Activated CD4-positive, alpha-beta T cell treated with anti-CD3 and anti-CD28 coated beads for 48 hours (primary cell): ENCODE measurements around the gene SRGN.

Experiments used
- DNase-seq: peaks from one replicate; pipeline ENCODE4 v3.0.0-alpha.2; 2020

The SRGN gene

DNA sequence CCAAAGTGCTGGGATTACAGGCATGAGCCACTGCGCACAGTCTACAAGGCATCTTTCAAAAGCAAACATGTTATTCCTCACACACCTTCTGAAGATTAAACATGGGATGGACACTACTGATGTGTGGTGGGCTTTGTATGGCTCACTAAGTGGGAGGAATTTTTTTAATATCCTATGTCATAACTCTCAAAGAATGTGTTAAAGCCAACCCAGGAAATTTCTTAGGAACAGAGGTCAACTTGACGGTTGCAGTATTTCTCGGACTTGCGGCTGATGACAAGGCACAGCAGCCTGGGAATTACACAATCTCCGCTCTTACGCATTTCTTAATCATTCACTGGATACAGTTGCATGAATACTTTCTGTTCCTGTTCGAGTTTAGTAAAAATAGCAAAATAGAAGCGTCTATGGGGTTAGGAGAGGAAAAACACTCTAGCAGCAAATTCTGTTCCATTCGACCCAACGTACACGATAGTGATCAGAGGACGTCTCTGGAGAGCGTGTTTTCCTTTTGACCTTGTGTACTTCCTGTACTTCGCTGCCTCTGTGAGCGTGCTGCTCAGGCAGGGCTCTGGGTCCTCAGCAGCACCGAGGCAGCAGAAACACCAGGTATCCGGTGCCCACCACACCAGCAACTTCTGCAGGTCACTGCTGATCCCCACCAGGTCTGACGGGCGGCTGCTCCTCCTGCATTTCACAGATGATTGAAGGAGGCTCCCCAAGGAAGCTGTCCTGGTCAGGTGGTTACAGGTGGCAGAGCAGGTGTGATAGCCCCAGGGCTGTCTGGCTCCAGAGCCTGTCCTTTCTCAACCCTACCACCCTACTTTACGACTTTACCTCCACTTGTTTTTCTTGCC lies 26.4 kb upstream of the SRGN start:
- DNase-seq: peak; percentile 34

DNA sequence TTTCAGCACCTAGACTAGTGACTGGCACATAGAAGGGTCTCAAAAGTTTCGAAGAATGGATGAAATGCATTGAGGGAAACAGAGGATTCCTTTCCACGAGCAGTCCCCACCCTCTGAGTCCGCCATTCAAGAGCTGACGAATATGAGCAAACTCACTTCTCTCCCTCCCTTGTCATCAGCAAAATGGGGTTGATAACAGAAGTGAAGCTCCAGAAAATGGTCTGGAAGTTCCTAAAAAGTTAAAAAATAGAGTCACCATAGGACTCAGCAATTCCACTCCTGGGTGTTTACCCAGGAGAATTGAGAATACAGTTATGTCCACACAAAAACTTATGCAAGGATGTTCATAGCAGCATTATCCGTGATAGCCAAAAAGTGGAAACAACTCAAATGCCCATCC lies 25.0 kb upstream of the SRGN start:
- no peak for DNase-seq

DNA sequence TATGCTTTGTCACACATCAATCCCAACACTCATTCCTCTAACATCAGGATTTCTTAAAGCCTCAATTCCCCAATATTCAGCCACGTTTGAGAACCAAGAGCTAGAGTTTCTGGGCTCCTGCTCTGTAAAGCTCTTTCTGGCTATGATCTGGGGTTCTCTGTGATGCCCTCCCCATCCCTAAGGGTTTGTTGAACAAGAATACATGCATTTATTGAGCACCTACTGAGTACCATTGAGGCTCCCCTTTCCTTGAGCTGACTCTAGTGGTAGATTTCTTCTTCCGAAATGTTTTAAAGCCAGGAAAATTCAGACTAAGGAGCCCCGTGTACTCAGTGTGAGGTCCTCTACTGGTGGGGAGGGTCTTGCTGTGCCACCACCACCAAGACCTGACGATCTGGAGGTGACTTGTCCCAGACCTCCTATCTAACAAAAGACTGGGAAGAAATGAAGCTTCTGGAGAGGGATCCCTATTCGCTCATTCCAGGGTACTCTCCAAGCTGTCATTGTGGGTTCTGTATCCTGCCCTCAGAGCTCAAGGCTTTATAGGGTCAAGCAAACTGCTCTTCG lies 23.1 kb upstream of the SRGN start:
- DNase-seq: no peak

DNA sequence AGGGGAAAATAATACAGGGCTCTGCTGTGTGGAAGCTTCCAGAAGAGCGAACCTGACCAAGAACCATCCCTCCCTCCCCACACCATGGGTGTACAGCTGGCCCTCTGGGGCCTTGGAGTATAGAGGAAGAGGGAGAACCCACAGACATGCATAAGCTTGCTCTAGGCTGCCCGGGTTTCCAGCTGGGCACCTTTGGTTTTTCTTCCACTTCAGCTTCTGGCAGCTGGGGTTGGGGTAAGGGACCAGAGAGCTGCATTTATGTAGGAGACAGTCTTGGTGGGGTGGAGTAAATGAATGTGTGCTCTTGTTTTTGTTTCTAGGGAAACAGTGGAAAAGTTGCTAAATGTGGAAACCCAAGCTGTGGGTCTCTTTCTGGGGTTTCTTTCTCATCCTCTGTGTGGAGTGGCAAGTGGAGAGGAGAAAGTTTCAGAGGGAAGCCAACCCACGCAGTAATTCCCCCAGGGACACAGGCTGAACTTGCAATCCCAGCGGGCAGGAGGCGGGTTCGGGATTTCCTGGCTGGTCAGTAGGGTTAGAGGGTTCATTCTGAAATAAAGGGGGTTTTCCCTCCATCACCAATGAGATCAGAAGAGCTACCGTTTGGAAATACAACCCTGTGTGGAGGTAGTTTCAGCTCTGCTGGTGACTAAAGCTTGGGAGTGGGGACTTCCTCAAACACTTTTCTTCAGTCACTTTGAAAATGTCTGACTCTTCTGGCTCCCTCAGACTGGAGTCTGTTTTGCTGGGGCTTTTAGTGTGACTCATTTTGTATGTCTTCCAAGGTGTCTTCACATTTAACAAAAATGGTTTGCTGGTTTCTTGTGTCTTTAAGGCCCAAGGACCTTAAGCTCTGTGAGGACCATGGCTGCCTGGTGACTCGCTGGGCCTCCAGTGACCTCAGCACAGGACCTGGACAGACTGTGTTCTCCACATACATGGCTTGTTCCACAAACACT lies 22.2 kb upstream of the SRGN start:
- peak; percentile 60 for DNase-seq

DNA sequence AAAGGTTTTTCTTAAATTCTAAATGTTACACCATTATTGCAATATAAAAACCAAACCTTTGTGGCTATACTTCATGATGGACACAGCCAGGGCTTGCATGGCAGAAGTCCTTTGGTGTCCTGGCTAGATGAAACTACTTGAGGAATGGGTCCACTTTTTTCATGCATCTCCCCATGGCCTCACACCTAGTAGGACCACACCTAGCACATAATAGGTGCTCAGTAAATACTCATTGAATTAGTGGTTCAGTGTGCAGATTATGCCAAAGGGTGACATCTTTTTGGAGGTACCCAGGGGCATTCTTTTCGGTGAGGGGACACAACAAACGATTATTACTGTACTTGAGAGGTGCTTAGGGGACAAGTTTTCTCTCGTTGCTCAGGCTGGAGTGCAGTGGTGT lies 20.7 kb upstream of the SRGN start:
- DNase-seq: no peak

DNA sequence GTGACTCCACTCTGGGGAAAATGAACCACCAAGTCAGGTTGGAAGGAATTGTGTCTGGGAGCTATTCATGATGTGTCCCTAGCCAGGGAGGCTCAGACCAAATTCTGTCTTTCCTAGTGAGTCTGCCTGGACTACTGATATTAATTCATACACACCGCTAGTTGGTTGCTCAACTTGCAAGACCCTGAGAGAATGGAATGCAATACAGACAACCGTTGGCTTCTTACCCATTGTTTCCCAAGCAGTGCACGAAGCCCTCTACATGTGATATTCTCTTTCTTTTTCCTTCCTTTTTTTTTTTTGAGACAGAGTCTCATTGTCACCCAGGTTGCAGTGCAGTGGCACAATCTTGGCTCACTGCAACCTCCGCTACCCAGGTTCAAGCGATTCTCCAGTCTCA lies 19.4 kb upstream of the SRGN start:
- no peak for DNase-seq

DNA sequence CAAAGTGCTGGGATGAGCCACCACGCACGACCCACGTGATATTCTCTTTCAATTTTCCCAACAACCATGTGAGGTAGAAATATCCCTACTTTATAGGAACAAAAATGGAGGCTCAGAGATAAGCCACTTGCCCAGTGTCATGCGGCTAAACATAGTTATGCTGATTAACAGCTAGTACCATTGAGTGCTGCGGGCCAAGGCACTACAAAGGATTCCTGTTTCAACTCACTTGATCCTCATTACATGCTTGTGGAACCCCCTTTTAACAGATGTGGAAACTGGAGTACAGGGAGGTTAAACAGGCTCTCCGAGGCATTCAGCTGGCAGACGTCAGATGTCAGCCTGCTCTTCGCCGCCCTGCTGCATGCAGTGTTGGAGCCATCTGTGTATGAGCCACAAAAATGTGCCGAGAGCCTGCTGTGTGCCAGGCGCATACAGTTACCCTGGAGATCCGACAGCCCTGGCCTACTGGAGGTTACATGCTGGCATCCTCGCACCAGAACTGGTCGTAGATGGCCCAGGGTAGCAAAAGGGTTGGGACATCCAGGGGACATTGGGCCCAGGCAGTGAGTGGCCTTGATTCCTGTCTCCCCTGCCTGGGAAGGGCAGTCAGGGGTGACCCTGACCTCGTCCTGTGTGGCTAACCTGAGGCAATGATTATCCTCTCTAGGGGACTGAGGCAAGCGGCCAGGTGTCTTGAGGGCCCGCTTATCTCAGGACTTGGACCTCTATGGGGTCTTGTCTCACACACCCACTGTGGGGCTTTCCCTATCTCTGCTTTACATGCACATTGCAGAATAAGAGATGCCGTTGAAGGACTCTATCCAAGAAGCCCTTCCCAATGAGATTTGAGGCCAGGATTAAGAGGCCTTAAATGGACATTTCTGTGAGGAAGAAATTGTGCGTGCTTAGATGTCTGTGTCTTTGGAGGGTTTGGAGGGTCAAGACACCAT lies 18.5 kb upstream of the SRGN start:
- no peak for DNase-seq

DNA sequence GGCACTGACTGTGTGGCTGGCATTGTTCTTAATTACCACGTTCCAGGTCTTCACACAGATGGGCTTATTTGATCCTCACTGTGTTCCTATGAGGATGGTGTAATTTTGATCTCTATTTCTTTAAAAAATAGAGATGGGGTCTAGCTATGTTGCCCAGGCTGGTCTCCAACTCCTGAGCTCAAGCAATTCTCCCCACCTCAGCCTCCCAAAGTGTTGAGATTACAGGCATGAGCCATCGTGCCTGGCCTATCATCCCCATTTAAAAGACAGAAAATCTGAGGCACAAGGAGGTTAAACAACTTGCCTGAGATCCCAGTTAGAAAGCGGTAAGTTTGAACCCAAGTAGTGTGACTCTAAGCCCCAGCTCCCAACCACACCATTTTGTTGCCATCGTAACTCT lies 17.0 kb upstream of the SRGN start:
- no peak for DNase-seq

DNA sequence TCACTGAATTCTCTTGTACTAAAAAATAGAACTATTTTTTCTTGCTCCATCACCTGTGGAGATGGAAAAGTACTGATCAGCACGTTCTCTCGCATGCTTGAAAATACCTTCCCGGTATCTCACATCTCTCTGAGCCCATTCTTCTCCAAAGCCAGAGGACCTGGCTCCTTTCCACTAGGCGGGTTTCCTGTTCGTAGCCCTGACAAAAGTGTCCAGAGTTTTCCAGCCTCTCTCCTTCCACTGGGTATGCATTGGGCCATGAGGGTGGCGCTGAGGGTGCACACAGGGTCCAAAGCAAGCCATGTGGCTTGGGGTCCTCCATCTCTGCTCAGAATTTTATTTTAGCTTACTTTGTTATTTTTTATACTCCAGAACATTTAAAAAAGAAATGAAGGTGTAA lies 16.3 kb upstream of the SRGN start:
- DNase-seq: no peak

DNA sequence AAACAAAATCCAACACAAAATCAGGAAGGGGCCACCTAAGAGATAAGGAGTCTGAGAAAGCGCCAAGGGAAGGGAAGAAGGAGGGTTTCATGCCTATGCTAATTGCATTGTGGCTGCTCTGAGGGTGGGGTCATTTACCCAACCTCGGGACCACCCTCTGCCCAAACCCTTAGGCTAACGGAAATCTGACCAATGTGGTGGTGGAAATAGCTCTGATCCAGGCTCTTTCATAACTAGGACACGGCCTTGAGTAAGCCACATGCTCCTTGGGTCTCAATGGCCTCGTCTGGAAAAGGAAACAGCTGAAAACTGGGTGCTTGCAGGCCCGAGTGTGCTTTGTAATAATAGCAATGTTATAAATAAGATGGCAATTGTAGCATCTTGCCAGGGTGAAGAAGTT lies 14.9 kb upstream of the SRGN start:
- no peak for DNase-seq

DNA sequence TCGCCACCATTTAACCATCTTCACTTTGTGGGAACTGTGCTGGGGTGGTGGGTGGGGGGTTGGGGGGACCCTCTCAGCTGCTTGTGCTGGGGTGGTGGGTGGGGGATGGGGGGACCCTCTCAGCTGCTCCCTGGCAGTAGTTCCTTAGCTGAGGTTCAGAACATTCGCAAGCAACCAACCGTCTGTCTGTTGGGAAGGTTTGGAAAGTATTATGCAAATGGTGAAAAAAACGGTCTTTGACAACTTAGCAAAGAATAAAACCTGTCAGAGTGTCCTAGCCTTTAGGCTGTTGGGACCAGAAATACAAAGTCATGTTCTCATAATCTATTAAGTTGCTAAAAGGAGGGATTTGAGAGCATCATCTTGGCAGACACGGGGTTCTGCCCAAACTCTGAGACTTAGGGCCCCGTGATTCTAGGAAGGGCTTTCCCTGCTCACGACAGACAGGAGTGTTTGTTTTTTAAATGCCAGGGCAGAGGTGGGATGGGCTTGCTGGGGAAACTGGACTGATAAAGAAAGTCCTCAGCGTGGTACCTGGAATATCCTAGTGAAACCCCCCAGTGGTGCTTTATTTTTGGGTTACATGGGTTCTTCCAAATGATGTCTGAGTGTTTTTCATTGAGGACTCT lies 14.1 kb upstream of the SRGN start:
- no peak for DNase-seq

DNA sequence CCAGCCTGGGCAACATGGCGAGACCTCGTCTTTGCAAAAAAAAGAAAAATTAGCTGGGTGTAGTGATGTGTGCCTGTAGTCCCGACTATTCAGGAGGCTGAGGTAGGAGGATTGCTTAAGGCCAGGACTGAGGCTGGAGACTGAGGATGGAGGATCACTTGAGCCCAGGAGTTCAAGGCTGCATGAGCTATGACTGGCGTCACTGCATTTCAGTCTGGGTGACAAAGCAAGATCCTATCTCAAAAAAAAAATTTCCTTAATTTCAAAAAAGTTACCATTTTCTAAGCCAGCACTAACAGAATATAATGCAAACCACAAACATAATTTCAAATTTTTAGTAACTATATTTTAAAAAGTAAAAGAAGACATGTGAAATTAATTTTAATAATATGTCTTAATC lies 13.4 kb upstream of the SRGN start:
- no peak for DNase-seq

DNA sequence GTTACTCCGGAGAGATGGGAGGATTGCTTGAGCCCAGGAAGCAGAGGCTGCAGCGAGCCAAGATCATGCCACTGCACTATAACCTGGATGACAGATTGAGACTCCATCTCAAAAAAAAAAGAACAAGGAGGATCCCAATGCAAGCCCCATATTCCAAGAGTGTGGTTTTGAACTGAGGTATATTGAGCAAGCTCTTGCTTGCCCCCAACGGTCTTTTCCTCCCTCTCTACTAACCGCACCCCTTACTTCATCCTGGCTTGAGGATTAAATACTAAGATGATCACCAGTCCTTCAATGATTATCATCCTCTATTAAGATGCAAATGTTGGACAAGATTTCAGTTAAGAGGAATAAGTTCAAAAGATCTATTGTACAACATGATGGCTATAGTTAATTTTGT lies 12.5 kb upstream of the SRGN start:
- no peak for DNase-seq

DNA sequence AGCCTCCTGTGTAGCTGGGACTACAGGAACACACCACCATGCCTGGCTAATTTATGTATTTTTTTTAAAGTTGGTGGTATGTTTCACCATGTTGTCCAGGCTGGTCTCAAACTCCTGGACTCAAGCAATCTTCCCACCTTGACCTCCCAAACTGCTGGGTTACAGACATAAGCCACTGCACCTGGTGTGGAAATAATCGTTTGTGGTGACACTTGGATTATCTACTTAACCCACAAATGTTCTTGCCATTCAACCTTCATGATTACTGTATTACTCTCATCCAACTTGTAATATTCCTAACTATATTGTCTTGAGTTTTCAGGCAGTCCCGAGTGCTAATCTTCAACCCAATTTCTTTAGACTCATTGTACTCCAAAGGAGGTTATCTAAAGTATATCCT lies 9.6 kb upstream of the SRGN start:
- DNase-seq: no peak

DNA sequence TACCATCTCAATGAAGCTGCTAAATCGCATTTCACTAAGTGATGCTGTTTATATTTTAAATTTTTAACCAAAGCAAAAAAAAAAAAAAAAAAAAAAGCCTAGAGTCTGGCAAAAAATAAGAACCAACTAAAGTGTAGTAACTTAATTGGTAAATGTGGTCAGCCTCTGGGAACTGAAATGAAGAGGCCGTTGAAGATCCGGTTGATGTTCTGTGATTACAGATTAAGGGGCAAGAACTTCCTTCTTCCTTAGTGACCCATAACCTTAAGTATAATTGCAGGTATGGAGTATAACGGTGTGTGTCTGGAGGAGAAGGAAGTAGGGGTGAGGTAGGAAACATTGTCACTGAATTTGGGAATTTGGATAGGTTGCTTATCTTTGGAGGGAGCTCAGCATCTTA lies 7.7 kb upstream of the SRGN start:
- DNase-seq: no peak

DNA sequence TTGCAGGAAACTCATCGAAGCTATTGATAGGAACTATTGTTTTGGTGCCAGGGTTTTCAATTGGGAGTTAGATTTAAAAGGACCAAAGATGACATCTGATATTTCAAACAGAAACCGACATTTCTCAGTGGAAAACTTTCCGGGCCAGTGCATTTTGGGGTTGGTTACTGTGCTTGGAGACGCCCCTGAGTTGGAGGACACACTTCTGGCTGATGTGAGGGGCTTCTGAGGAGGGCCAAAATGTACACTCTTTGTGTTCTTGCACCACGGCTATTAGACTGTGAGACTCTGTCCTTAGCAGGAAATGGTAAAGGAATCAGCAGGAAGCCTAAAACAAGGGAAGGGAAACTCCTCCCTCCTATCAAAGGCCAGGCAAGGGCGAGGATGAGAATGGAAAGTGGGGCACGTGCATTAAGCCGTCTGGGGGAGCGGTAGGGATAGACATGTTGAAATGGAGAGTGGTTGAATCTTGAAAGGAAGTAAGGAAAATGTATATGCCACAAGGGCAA lies 1.8 kb upstream of the SRGN start:
- no peak for DNase-seq

DNA sequence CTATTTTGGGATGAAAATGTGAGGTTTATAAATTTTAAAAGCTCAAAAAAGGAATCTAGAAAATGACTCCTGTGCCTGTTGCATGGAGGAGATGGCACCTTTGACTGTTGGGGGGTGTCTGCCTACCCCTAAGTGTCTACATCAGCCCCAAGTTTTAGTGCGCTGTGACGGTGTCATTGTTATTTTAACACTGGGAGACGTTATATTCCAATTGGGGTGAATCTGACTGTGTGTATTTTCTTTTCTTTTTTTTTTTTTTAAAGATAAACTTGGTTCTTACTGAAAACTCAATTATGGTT lies 517 bp downstream of the SRGN start:
- peak; percentile 39 for DNase-seq

DNA sequence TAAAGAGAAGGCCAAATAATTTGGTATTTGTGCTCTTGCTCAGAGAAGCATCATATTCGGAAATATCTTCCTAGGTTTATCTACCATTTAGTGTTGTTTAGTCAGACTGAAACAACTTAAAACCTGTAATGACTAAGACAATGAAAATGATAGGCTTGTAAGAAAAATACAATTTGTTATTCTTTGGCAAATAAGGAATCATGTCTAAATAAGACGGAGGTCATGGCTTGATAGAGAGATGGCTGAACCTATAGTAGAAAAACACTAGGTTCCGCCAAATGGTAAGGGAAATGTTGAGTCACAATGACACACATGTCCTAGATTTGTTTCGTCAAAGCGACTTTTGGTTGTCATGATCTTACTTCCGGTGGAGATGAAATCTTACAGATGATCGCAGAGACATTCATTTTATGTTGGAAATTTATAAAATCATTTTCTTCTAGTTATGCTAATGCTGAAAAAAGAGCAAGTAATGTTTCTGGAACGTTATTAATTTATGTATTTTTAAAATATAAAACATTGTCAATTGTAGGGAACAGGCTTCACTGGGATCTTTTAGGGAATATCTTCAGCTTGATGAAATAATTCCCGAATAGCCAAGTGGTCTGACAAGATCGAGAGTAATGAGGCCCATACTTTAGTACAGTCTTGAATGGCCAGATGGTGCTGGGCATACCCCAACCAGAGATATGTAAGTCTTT lies 1.0 kb downstream of the SRGN start:
- DNase-seq: peak; percentile 31

DNA sequence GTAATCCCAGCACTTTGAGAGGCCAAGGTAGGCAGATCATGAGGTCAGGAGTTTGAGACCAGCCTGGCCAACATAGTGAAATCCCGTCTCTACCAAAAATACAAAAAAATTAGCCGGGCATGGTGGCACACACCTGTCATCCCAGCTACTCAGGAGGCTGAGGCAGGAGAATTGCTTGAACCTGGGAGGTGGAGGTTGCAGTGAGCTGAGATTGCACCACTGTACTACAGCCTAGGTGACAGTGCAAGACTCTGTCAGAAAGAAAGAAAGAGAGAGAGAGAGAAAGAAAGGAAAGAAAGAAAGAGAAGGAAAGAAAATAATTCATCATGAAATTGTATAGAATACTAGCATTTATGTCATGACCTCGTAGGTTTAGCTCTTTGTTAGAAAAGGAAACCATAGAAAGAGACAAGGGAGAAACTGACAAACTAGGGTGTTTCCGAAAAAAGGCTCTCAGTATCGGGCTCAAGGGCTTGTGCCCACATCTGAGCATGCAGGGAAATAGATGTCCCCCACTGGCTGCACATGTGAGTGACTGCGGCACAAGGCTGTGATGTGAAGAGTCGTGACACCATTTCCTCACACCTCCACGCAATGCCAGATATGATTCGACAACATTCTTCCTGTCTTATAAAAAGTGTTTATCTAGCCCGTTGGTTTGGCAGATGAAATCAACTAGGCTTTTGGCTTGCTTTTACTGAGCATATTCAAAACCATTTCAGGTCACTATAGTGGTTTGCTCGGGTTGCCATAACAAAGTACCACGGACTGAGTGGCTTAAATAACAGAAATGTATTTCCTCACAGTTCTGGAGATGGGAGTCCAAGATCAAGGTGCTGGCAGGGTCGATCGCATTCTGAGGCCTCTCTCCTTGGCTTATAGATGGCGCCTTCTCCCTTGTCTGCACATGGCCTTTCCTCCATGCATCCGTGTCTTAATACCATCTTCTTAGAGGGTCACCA lies 2.0 kb downstream of the SRGN start:
- peak; percentile 86 for DNase-seq

DNA sequence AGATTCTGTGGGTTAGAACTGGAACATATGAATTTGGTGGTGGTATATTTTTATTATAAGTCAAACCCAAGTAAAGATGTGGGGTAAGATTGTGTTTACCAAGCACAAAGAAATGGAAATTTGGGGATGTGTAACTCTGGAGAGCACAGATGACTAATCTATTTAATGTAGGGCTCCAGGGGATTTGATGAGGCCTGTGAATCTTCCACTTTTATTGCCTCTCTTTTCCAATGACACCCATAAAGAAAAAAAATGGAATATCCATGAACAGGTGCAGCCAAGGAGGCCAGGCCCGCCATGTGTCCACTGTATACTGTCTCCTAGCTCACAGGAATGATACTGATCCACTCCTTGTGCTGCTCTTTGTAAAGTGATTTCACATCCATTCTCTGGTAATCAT lies 2.8 kb downstream of the SRGN start:
- DNase-seq: no peak
